A673 (cell line): Measurements from ENCODE around the gene ALPP. TPM values are rescaled to one million over a fixed set of nuclear protein-coding genes. Genes with fewer than 3 reads are reported as not detected.
"Not testable (repeated sequence)": the region's sequence is repeated elsewhere in the genome, so short reads cannot be mapped to it uniquely, and the experiment has no call there.

Source experiments
- BruUV-seq: library from RNA; stranded (reverse); fragments of 400-500 nt; replicated peaks from 2 replicates; lab custom pipeline; 2021; lab: Mats Ljungman, UMichigan
- CTCF ChIA-PET: fragments of 300-600 bp; sonication (Branson Sonifier 250); formaldehyde crosslinking; loops from one replicate; lab custom pipeline; 2022; ENCODE audit warnings: antibody characterized with exemption; lab: Charles Lee
- POLR2A ChIA-PET: fragments of 300-600 bp; sonication (Branson Sonifier 250); formaldehyde crosslinking; loops from one replicate; lab custom pipeline; 2022; ENCODE audit warnings: antibody characterized with exemption; ENCODE audit not compliant: low non-redundant PET; lab: Charles Lee
- DNase-seq: peaks from one replicate; pipeline ENCODE4 v3.0.0-alpha.2; 2015; ENCODE audit warnings: low spot score
- H3K27ac ChIP-seq: fragments of 200-600 bp; sonication (generic); 2 replicates; pipeline ENCODE4 v1.5.1; 2016; ENCODE audit warnings: mixed run types, low read depth, mild to moderate bottlenecking, mixed read lengths, antibody characterized with exemption, low read length; ENCODE audit not compliant: poor library complexity, severe bottlenecking
- H3K27me3 ChIP-seq: fragments of 200-600 bp; sonication (generic); replicated peaks from 2 replicates; pipeline ENCODE4 v1.6.1; 2017; ENCODE audit warnings: mixed run types, low read depth, mild to moderate bottlenecking, mixed read lengths, antibody characterized with exemption, low read length; ENCODE audit not compliant: insufficient read depth, poor library complexity
- H3K36me3 ChIP-seq: fragments of 200-600 bp; sonication (generic); 2 replicates; pipeline ENCODE4 v1.6.1; 2016; ENCODE audit warnings: mixed run types, mild to moderate bottlenecking, mixed read lengths, antibody characterized with exemption, low read length; ENCODE audit not compliant: insufficient read depth, poor library complexity, severe bottlenecking
- H3K4me1 ChIP-seq: fragments of 200-600 bp; sonication (generic); 2 replicates; pipeline ENCODE4 v1.6.1; 2017; ENCODE audit warnings: mixed run types, mild to moderate bottlenecking, mixed read lengths, antibody characterized with exemption, low read length; ENCODE audit not compliant: insufficient read depth, poor library complexity, severe bottlenecking
- H3K4me3 ChIP-seq: fragments of 200-600 bp; sonication (generic); 2 replicates; pipeline ENCODE4 v1.5.1; 2016; ENCODE audit warnings: low read depth, mixed run types, mild to moderate bottlenecking, mixed read lengths, low read length; ENCODE audit not compliant: poor library complexity, severe bottlenecking
- H3K9me3 ChIP-seq: fragments of 200-600 bp; sonication (generic); 2 replicates; pipeline ENCODE4 v1.6.1; 2016; ENCODE audit warnings: mixed run types, low read depth, mild to moderate bottlenecking, mixed read lengths, antibody characterized with exemption, low read length; ENCODE audit not compliant: poor library complexity, severe bottlenecking
- CTCF ChIP-seq: fragments of 300-800, 200-600 bp; sonication (generic); conservative IDR thresholded peaks from 2 replicates; pipeline ENCODE4 v1.5.1; 2017; ENCODE audit warnings: low read depth, mild to moderate bottlenecking, antibody characterized with exemption, low read length, moderate library complexity, mixed read lengths
- EZH2 ChIP-seq: fragments of 200-600 bp; sonication (generic); IDR thresholded peaks from 2 replicates; pipeline ENCODE4 v1.6.1; 2017; ENCODE audit warnings: borderline replicate concordance, low read depth, mild to moderate bottlenecking, mixed read lengths, antibody characterized with exemption, low read length; ENCODE audit not compliant: poor library complexity, severe bottlenecking
- intact Hi-C: fragments of 100-400 bp; cut with micrococcal nuclease; formaldehyde crosslinking; loops from one replicate; pipeline ENCODE4 v1.10.0; 2022; ENCODE audit not compliant: unreplicated experiment
- total RNA-seq: library from RNA; stranded (reverse); gene quantifications from 2 replicates; pipeline ENCODE4 v1.2.3, GENCODE V29; 2021

ALPP gene
- total RNA-seq, 1 experiment from 2014 or later, result not detected

GRCh38 chr2:232420463-232421188 is 42.1 kb downstream of the ALPP start:
- no peak overlapping the region for H3K27ac ChIP-seq
- TF ChIP-seq EZH2, result peak; percentile 92
- TF ChIP-seq CTCF, result no peak
- no peak for DNase-seq
- BruUV-seq, result no TSS peak
- intact Hi-C loops, result no loop called here
- no peaks in the 10 kb centered on the region for H3K36me3 ChIP-seq
- H3K9me3 ChIP-seq, result no peaks in the 10 kb centered on the region
- peaks cover 66% of the 10 kb centered on the region for H3K27me3 ChIP-seq
- POLR2A ChIA-PET, result no interaction called here
- CTCF ChIA-PET, result no interaction called here
- H3K4me1 ChIP-seq, result no peaks in the 10 kb centered on the region
- peak overlapping the region; percentile 31 for H3K4me3 ChIP-seq

- intact Hi-C loops, result no loop called here
- CTCF ChIA-PET, result no interaction called here
- TF ChIP-seq CTCF (no peak), EZH2 (no peak)
- Histone ChIP-seq H3K27ac (no peak overlapping the region), H3K9me3 (no peaks in the 10 kb centered on the region), H3K4me3 (peak overlapping the region; percentile 31), H3K36me3 (no peaks in the 10 kb centered on the region), H3K4me1 (no peaks in the 10 kb centered on the region), H3K27me3 (peaks cover 71% of the 10 kb centered on the region)
- POLR2A ChIA-PET, result no interaction called here
- DNase-seq, result no peak
- BruUV-seq, result no TSS peak
Observed at GRCh38 chr2:232421189-232421785, 42.7 kb downstream of the ALPP start.

- Histone ChIP-seq H3K9me3 (no peaks in the 10 kb centered on the region), H3K36me3 (no peaks in the 10 kb centered on the region), H3K27me3 (peaks cover 71% of the 10 kb centered on the region), H3K27ac (no peak overlapping the region), H3K4me3 (no peak overlapping the region), H3K4me1 (no peaks in the 10 kb centered on the region)
- intact Hi-C loops, result no loop called here
- DNase-seq, result no peak
- ChIA-PET CTCF (no interaction called here), POLR2A (no interaction called here)
- no peak for TF ChIP-seq CTCF
- TF ChIP-seq EZH2, result no peak
- no TSS peak for BruUV-seq
Observed at GRCh38 chr2:232422051-232422450, 43.5 kb downstream of the ALPP start.

GRCh38 chr2:232422996-232423395 is 44.4 kb downstream of the ALPP start:
- H3K27me3 ChIP-seq, result peaks cover 73% of the 10 kb centered on the region
- BruUV-seq, result not testable (repeated sequence)

GRCh38 chr2:232423407-232423806 is 44.9 kb downstream of the ALPP start:
- BruUV-seq, CTCF ChIA-PET, H3K36me3 ChIP-seq, intact Hi-C loops, H3K9me3 ChIP-seq, POLR2A ChIA-PET, H3K4me1 ChIP-seq, H3K27ac ChIP-seq, H3K4me3 ChIP-seq, DNase-seq: not testable (repeated sequence)
- H3K27me3 ChIP-seq, result peaks cover 69% of the 10 kb centered on the region

More at GRCh38 chr2:232422996-232423395, 44.4 kb downstream of the ALPP start:
- H3K36me3 ChIP-seq, H3K4me1 ChIP-seq, H3K9me3 ChIP-seq, POLR2A ChIA-PET, H3K4me3 ChIP-seq, H3K27ac ChIP-seq, DNase-seq, CTCF ChIA-PET, intact Hi-C loops: not testable (repeated sequence)
